ENCODE measurements around the gene CPEB1. TPM values are rescaled to one million over a fixed set of nuclear protein-coding genes. Genes with fewer than 3 reads are reported as not detected.

The CPEB1 gene
- total RNA-seq, 1 donor: not detected

DNA sequence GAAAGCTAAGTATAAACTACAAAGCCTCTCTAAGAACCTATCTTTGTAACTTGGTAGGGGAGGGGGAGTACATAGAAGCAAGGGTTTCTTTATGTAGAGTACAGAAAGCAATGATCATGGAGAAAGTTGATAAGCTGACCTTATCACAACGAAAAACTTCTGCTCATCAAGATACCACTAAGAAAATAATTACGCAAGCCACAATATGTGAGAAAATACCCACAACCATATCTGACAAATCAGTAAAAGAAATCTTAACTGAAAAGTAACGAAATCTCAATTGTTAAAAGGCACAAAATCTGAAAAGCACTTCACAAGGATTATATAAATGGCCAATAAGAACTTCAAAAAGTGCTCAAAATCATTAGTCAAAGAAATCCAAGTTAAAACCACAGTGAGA, 71.8 kb downstream of the CPEB1 start:
- Histone ChIP-seq H3K4me1 (ENCODE audit: insufficient read depth, low read length) (no peaks in the 10 kb centered on the region), H3K27me3 (ENCODE audit: insufficient read depth, low read length) (peaks cover 2% of the 10 kb centered on the region), H3K9me3 (ENCODE audit: low read depth, low read length) (no peaks in the 10 kb centered on the region), H3K4me3 (ENCODE audit: low read length) (no peak overlapping the region)

GRCh38 chr15:82572986-82573385, 74.2 kb downstream of the CPEB1 start:
- Histone ChIP-seq H3K9me3 (ENCODE audit: low read depth, low read length) (no peaks in the 10 kb centered on the region), H3K4me3 (ENCODE audit: low read length) (no peak overlapping the region), H3K4me1 (ENCODE audit: insufficient read depth, low read length) (no peaks in the 10 kb centered on the region), H3K27me3 (ENCODE audit: insufficient read depth, low read length) (peaks cover 2% of the 10 kb centered on the region)

- Histone ChIP-seq H3K4me3 (ENCODE audit: low read length) (no peak overlapping the region), H3K27me3 (ENCODE audit: insufficient read depth, low read length) (peaks cover 2% of the 10 kb centered on the region), H3K9me3 (ENCODE audit: low read depth, low read length) (no peaks in the 10 kb centered on the region), H3K4me1 (ENCODE audit: insufficient read depth, low read length) (no peaks in the 10 kb centered on the region)
Measured at GRCh38 chr15:82572311-82572710, 74.9 kb downstream of the CPEB1 start.

- H3K4me3 ChIP-seq (ENCODE audit: low read length): no peak overlapping the region
- no peaks in the 10 kb centered on the region for H3K9me3 ChIP-seq (ENCODE audit: low read depth, low read length)
- H3K4me1 ChIP-seq (ENCODE audit: insufficient read depth, low read length): no peaks in the 10 kb centered on the region
- H3K27me3 ChIP-seq (ENCODE audit: insufficient read depth, low read length): peaks cover 2% of the 10 kb centered on the region
Measured at GRCh38 chr15:82571722-82572222, 75.4 kb downstream of the CPEB1 start.

GRCh38 chr15:82570721-82571508, 76.2 kb downstream of the CPEB1 start:
- Histone ChIP-seq H3K4me3 (ENCODE audit: low read length) (no peak overlapping the region), H3K9me3 (ENCODE audit: low read depth, low read length) (no peaks in the 10 kb centered on the region), H3K27me3 (ENCODE audit: insufficient read depth, low read length) (peaks cover 2% of the 10 kb centered on the region), H3K4me1 (ENCODE audit: insufficient read depth, low read length) (no peaks in the 10 kb centered on the region)

GRCh38 chr15:82569834-82570233, 77.3 kb downstream of the CPEB1 start:
- no peaks in the 10 kb centered on the region for H3K9me3 ChIP-seq (ENCODE audit: low read depth, low read length)
- H3K4me3 ChIP-seq (ENCODE audit: low read length): no peak overlapping the region
- no peaks in the 10 kb centered on the region for H3K4me1 ChIP-seq (ENCODE audit: insufficient read depth, low read length)
- H3K27me3 ChIP-seq (ENCODE audit: insufficient read depth, low read length): peaks cover 2% of the 10 kb centered on the region

DNA sequence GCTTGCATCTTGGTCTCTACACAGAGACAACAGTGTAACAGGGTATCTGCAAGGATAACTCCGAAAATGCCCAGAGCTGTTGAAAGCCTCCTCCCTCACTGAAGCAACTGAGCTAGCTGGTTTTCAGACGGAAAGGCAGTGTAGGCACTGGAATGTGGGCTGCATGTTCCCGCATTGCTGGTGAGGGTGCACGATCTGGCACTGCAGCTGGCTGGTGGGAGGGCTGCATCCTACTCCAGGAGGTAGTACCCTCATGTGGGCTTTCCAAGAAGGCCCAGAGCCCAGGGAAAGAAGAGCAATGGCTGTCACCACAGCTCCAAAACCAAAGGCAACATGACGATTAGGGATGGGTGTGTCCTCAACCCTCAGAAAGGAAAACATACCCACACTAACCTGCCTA, 78.2 kb downstream of the CPEB1 start:
- H3K9me3 ChIP-seq (ENCODE audit: low read depth, low read length): no peaks in the 10 kb centered on the region
- no peak overlapping the region for H3K4me3 ChIP-seq (ENCODE audit: low read length)
- H3K4me1 ChIP-seq (ENCODE audit: insufficient read depth, low read length): no peaks in the 10 kb centered on the region
- peaks cover 2% of the 10 kb centered on the region for H3K27me3 ChIP-seq (ENCODE audit: insufficient read depth, low read length)

GRCh38 chr15:82567661-82568060, 79.5 kb downstream of the CPEB1 start:
- Histone ChIP-seq H3K4me1 (ENCODE audit: insufficient read depth, low read length) (no peaks in the 10 kb centered on the region), H3K27me3 (ENCODE audit: insufficient read depth, low read length) (peaks cover 2% of the 10 kb centered on the region), H3K4me3 (ENCODE audit: low read length) (no peak overlapping the region), H3K9me3 (ENCODE audit: low read depth, low read length) (no peaks in the 10 kb centered on the region)

GRCh38 chr15:82566690-82567089, 80.5 kb downstream of the CPEB1 start:
- Histone ChIP-seq H3K27me3 (ENCODE audit: insufficient read depth, low read length) (peaks cover 2% of the 10 kb centered on the region), H3K9me3 (ENCODE audit: low read depth, low read length) (no peaks in the 10 kb centered on the region), H3K4me3 (ENCODE audit: low read length) (no peak overlapping the region), H3K4me1 (ENCODE audit: insufficient read depth, low read length) (no peaks in the 10 kb centered on the region)

GRCh38 chr15:82558502-82558901, 88.7 kb downstream of the CPEB1 start:
- Histone ChIP-seq H3K4me3 (ENCODE audit: low read length) (no peak overlapping the region), H3K4me1 (ENCODE audit: insufficient read depth, low read length) (no peaks in the 10 kb centered on the region), H3K27me3 (ENCODE audit: insufficient read depth, low read length) (no peaks in the 10 kb centered on the region), H3K9me3 (ENCODE audit: low read depth, low read length) (no peaks in the 10 kb centered on the region)

DNA sequence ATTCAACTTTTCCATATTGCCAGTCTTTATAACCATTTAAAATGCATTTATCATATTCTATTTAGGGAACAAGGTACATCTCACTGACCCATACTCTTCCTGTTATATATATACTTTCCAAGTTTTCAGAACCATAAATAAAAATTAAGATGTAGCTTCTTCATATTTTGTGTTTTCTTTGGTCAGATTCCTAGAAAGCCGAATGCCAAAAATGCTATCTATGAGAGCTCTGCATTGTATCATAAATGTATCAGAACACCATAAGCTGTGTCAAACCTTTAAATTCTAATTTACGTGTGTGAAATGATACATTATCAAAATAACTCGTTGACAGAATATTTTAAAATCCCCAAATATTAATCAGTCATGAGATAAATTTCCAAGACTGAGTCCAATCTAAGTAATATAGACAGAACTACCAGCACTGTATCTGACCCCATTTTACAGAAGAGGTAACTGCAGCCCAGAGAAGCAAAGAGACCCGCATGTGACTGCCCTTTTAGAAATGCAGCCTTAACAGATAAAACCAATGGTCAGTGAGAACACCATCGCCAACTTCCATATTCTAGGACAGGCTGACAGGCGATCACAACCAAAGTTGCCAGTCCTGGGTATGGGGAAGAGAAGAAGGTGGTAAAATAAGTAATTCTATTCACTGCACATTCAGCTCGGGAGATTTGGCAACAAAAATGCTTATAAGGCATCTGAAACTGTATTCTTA, 90.7 kb downstream of the CPEB1 start:
- Histone ChIP-seq H3K4me1 (ENCODE audit: insufficient read depth, low read length) (no peaks in the 10 kb centered on the region), H3K9me3 (ENCODE audit: low read depth, low read length) (no peaks in the 10 kb centered on the region), H3K4me3 (ENCODE audit: low read length) (no peak overlapping the region), H3K27me3 (ENCODE audit: insufficient read depth, low read length) (no peaks in the 10 kb centered on the region)

DNA sequence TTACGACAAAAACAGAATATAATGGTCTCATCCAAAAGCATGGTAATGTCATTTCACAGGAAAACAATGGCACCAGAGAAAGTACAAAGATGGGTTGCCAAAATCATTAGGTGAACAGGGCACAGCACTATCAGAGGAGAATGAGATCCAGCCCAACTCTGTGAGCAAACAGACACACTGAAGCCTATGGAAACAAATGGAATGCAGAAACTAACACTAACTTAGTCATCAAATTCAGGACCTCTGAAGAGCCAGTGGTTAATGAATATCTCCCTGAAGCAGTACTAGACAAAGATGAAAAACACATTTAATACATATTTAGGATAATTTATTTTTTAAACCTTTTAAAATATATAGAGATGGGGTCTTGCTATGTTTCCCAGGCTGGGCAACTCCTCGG, 92.3 kb downstream of the CPEB1 start:
- no peaks in the 10 kb centered on the region for H3K4me1 ChIP-seq (ENCODE audit: insufficient read depth, low read length)
- no peaks in the 10 kb centered on the region for H3K9me3 ChIP-seq (ENCODE audit: low read depth, low read length)
- no peak overlapping the region for H3K4me3 ChIP-seq (ENCODE audit: low read length)
- no peaks in the 10 kb centered on the region for H3K27me3 ChIP-seq (ENCODE audit: insufficient read depth, low read length)

DNA sequence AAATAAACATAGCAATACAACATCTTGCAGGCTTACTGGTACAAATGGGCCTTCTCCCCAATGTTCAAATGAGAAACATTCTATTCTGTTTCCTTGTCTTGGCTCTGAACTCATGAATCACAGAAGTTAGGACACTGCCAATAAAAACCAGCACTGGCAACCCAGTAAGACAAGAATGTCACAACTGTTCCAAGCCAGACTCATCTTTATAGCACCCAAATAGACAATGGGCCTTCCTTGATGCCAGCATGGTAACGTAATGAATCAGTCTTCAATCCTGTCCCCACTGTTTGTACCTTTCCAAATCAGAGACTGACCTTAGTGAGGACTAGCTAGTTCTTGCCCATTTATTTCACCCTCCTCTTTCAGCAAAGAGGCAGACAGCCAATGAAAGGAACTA, 92.8 kb downstream of the CPEB1 start:
- H3K9me3 ChIP-seq (ENCODE audit: low read depth, low read length): no peaks in the 10 kb centered on the region
- H3K4me1 ChIP-seq (ENCODE audit: insufficient read depth, low read length): no peaks in the 10 kb centered on the region
- no peak overlapping the region for H3K4me3 ChIP-seq (ENCODE audit: low read length)
- H3K27me3 ChIP-seq (ENCODE audit: insufficient read depth, low read length): no peaks in the 10 kb centered on the region

- Histone ChIP-seq H3K27me3 (ENCODE audit: insufficient read depth, low read length) (no peaks in the 10 kb centered on the region), H3K9me3 (ENCODE audit: low read depth, low read length) (no peaks in the 10 kb centered on the region), H3K4me1 (ENCODE audit: insufficient read depth, low read length) (no peaks in the 10 kb centered on the region), H3K4me3 (ENCODE audit: low read length) (no peak overlapping the region)
Measured at GRCh38 chr15:82553846-82554245, 93.3 kb downstream of the CPEB1 start.

- no peaks in the 10 kb centered on the region for H3K27me3 ChIP-seq (ENCODE audit: insufficient read depth, low read length)
- no peaks in the 10 kb centered on the region for H3K4me1 ChIP-seq (ENCODE audit: insufficient read depth, low read length)
- H3K4me3 ChIP-seq (ENCODE audit: low read length): no peak overlapping the region
- no peaks in the 10 kb centered on the region for H3K9me3 ChIP-seq (ENCODE audit: low read depth, low read length)
Measured at GRCh38 chr15:82552861-82553260, 94.3 kb downstream of the CPEB1 start.

Data from mononuclear cell (primary cell).